Activated CD8-positive, alpha-beta memory T cell treated with anti-CD3 and anti-CD28 coated beads, Interleukin-2, amount 50 U/mL, for 24 hours (primary cell): ENCODE results near the gene EML1.

ENCODE experiments used
- DNase-seq: peaks from one replicate; pipeline ENCODE4 v3.0.0-alpha.2; 2020; ENCODE audit errors: extremely low read depth

EML1 gene

DNA sequence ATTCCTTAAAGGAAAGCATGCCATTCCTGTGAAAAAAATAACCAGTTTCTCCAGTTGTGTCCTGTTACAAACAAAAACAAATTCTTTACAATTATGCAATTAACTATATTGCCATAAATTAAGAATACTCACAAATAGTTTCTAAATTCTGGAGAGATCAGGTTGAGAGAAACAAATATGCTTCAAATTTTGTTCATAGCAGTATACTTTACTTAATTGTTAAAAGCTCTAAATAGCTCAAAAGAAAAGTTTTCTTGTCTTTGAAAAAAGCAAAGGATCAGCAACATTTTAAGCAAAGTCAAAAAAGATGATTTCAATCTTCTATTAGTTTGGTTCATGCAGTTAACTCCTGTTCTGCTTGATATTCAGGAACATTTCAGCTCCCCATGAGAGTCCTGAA lies 109.7 kb downstream of the EML1 start:
- no peak for DNase-seq

- DNase-seq = no peak
Observed at GRCh38 chr14:99904506-99904905, 111.3 kb downstream of the EML1 start.

DNA sequence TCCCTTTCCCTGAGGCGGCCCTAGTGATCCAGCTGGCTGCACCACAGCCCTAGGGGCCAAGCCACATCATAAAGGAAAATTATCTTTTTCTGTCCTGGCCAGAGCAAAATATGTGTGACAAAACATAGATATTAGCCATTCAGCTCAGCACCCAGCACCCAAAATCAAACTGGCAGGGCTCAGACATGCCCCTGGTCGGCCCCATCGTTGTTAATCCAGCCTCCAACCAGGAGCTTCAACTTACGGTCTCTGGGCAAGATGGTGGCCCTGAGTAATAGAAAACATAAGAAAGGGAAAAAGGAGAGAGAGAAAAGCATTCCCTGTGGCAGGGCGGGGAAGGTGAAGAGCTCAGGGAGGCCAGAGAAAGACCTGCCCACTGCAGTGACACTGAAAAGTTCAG lies 111.9 kb downstream of the EML1 start:
- DNase-seq = no peak

GRCh38 chr14:99907761-99908652 lies 114.8 kb downstream of the EML1 start:
- no peak for DNase-seq

GRCh38 chr14:99908653-99909250 lies 115.5 kb downstream of the EML1 start:
- DNase-seq = no peak

- DNase-seq = no peak
Observed at GRCh38 chr14:99909513-99910064, 116.4 kb downstream of the EML1 start.

GRCh38 chr14:99910337-99911309 lies 117.4 kb downstream of the EML1 start:
- DNase-seq = no peak

GRCh38 chr14:99915305-99916090 lies 122.3 kb downstream of the EML1 start:
- DNase-seq = no peak

- DNase-seq = no peak
Observed at GRCh38 chr14:99916091-99916383, 122.8 kb downstream of the EML1 start.

GRCh38 chr14:99918781-99919180 lies 125.6 kb downstream of the EML1 start:
- DNase-seq = no peak

DNA sequence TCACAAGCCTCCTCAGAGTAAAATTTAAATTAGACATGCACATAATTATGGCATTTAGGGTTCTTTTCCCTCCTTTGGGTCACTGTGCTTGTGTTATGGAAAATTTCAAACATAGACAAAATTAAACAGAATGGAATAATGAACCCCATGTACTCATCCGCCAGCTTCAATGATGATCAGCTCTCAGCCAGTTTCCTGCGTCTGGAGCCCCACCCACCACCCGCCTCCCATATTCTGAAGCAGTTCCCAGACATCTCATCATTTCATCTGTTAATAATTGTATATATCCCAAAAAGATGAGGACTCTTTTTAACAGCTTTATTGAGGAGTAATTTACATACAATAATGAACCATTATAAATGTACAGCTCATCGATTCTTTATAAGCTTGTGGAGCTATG lies 128.2 kb downstream of the EML1 start:
- DNase-seq = no peak

GRCh38 chr14:99924379-99924778 lies 131.2 kb downstream of the EML1 start:
- no peak for DNase-seq

GRCh38 chr14:99925471-99925870 lies 132.3 kb downstream of the EML1 start:
- no peak for DNase-seq

- no peak for DNase-seq
Observed at GRCh38 chr14:99928963-99929362, 135.8 kb downstream of the EML1 start.

- no peak for DNase-seq
Observed at GRCh38 chr14:99929601-99930000, 136.4 kb downstream of the EML1 start.

DNA sequence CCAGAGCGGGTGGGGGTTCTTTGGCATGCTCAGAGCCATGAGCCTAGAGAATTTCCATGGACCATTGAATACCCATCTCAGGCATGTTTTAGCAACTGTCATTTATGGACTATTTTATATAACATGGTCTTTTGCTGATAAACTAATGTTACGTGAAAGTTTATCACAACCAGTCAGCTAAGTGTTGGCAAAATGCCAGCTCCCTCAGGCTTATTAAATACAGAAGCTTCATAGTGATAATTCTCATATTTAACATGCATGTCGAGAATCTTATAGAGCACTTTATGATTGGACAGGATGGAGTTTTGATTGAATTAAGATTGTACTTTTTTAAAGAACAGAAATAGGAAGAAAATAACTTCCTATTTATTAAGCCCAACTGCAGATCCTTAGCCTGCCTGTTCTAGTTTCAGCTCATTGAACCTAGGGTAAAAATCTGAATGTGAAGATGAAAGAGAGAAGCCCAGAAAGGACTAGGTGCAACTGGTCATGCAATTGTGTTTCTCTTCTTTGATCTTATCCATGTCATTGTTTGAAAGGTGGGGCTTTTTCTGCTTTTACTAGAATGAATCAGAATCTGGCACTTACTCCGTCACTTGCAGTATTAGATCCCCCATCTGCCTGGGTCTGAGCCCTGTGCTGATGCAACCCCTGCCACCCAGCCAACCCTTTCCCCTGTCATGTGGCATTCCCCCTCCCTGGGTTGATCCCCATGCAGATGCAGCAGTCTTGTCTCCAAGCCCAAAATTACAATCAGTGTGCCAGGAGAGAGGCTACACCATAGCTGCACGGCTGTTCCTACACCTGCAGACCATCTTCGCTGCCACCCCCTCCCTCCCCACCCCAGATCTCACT lies 137.4 kb downstream of the EML1 start:
- DNase-seq = no peak

- DNase-seq = no peak
Observed at GRCh38 chr14:99931308-99931707, 138.1 kb downstream of the EML1 start.

DNA sequence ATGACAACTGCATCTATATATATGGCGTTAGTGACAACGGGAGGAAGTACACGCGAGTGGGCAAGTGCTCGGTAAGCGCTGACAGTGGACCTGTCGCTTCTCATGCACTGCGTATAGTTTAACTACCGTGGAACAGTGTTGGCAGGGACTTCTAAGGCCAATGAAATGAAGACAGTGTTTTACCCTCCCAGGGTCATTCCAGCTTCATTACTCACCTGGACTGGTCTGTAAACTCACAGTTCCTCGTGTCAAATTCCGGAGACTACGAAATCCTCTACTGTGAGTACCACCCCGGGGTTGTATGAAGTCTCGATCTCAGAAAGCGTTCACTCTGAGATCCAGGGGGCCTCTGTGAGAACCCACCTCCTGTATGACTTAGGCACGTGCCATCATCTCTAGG lies 142.8 kb downstream of the EML1 start:
- DNase-seq = no peak

DNA sequence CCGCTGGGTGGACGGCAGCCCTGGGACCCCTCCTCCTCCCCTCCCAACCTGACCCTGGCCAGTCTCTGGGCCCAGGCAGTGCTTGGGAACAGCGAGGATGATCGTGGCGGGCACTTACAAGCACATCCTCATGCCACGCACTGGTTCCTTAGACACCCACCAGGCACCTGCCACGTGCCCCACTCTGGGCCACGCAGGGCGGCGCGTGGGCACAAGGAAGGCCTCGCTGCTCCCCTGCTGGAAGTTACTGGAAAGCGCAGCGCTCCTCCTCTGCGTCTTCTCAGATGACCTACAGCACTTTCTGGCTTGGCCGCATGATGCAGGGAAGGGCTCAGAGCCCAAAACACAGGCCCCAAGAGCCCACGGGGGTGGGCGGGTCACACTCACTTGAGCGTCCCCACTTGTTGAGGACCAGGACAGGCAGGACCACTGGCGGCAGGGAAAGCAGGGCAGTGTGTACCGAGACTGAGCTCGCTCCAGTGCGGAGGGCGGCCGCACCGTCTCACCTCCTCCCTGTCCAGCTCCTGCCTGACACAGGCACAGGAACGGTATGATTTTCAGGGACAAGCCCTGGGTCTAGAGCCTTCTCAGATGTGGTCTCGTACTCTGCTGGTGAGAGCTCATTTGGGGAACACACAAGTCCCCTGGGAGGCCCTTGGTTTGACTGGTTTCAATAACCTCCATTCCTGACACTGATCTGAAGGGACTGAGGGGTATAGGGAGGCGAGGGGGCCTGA lies 143.7 kb downstream of the EML1 start:
- no peak for DNase-seq
